ENCODE measurements around the gene WDR5.

The WDR5 gene

GRCh38 chr9:134204041-134204440 is 68.2 kb downstream of the WDR5 start:
- DNase-seq, result no peak
- Mint-ChIP-seq H3K27me3 (ENCODE audit: low read depth, poor library complexity) (peaks cover 16% of the 10 kb centered on the region), H3K4me1 (peaks cover 42% of the 10 kb centered on the region), H3K4me3 (no peak overlapping the region), H3K9me3 (peaks cover 10% of the 10 kb centered on the region), H3K27ac (no peak overlapping the region), H3K36me3 (ENCODE audit: low read depth) (no peaks in the 10 kb centered on the region)
- TF ChIP-seq CTCF (IDR thresholded peaks at IDR 0.05), result no peak

GRCh38 chr9:134204991-134205578 is 69.2 kb downstream of the WDR5 start:
- Mint-ChIP-seq H3K4me1 (peaks cover 49% of the 10 kb centered on the region), H3K27ac (peak overlapping the region; percentile 40), H3K9me3 (peaks cover 10% of the 10 kb centered on the region), H3K27me3 (ENCODE audit: low read depth, poor library complexity) (peaks cover 14% of the 10 kb centered on the region), H3K4me3 (peak overlapping the region; percentile 15), H3K36me3 (ENCODE audit: low read depth) (no peaks in the 10 kb centered on the region)
- TF ChIP-seq CTCF (IDR thresholded peaks at IDR 0.05), result no peak
- no peak for DNase-seq

- H3K9me3 Mint-ChIP-seq, result peaks cover 10% of the 10 kb centered on the region
- H3K36me3 Mint-ChIP-seq (ENCODE audit: low read depth), result no peaks in the 10 kb centered on the region
- H3K27ac Mint-ChIP-seq, result no peak overlapping the region
- H3K4me1 Mint-ChIP-seq, result peaks cover 56% of the 10 kb centered on the region
- peaks cover 12% of the 10 kb centered on the region for H3K27me3 Mint-ChIP-seq (ENCODE audit: low read depth, poor library complexity)
- DNase-seq, result no peak
- TF ChIP-seq CTCF (IDR thresholded peaks at IDR 0.05), result no peak
- H3K4me3 Mint-ChIP-seq, result peak overlapping the region; percentile 15
Measured at GRCh38 chr9:134205672-134206310, 69.9 kb downstream of the WDR5 start.

GRCh38 chr9:134206311-134207300 is 70.7 kb downstream of the WDR5 start:
- Mint-ChIP-seq H3K27ac (peak overlapping the region; percentile 61), H3K9me3 (peaks cover 5% of the 10 kb centered on the region), H3K36me3 (ENCODE audit: low read depth) (no peaks in the 10 kb centered on the region), H3K27me3 (ENCODE audit: low read depth, poor library complexity) (peaks cover 11% of the 10 kb centered on the region), H3K4me3 (no peak overlapping the region), H3K4me1 (peaks cover 58% of the 10 kb centered on the region)
- no peak for TF ChIP-seq CTCF (IDR thresholded peaks at IDR 0.05)
- DNase-seq, result no peak

- no peak overlapping the region for H3K27ac Mint-ChIP-seq
- H3K4me1 Mint-ChIP-seq, result peaks cover 60% of the 10 kb centered on the region
- peaks cover 7% of the 10 kb centered on the region for H3K27me3 Mint-ChIP-seq (ENCODE audit: low read depth, poor library complexity)
- no peak for DNase-seq
- H3K4me3 Mint-ChIP-seq, result no peak overlapping the region
- TF ChIP-seq CTCF (IDR thresholded peaks at IDR 0.05), result no peak
- H3K36me3 Mint-ChIP-seq (ENCODE audit: low read depth), result no peaks in the 10 kb centered on the region
- peaks cover 6% of the 10 kb centered on the region for H3K9me3 Mint-ChIP-seq
Measured at GRCh38 chr9:134208310-134208841, 72.5 kb downstream of the WDR5 start.

All from nephron progenitor cell (in vitro differentiated cells).